Measurements from ENCODE around the gene EIF4E.
"Not testable (repeated sequence)": the region's sequence is repeated elsewhere in the genome, so short reads cannot be mapped to it uniquely, and the experiment has no call there.

The EIF4E gene

DNA sequence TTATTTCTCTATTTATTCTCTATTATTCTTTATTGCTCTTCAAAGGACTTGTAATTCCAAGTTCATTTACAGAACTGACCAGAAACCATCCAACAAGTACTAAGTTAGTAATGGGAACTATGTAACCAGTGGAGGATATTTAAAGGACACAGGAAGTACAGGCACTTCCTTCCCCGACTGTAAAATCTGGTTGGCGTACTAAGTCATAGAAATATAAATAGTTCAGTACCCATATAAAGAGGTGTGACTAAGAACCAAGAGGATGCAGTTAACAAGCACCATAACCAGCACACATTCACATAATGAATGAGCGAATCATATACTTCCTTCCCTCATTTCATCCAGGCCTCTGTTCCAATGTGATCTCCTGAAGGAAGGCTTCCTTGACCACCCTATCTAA, 3.6 kb upstream of the EIF4E start:
- peak; percentile 28 for DNase-seq (ENCODE audit: low spot score)

DNA sequence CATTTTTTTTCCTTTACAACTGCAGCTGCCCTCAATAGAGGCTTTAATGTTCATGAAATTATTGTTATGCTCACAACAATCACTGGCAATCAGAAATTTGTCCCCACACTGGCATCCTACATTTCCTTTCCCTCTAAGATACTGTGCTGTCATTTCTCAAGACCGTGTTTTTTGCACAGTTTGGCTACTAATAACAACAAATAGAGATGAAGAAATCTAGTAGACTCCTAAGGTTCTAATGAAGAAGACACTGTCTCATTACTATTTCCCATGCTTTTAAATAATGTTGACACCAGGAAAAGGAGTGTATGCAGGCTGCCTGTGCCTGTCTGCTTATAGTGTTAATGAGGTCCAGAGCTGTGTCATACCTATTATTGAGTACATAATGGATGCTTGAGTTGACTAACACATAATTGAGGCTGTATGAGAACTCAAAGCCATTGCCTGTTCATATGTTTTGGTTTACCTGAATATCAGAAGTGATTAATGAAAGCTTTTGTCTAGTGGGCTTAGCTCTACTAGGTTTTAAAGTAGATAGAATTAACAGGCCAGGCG, 1.5 kb upstream of the EIF4E start:
- DNase-seq (ENCODE audit: low spot score): peak; percentile 16

DNA sequence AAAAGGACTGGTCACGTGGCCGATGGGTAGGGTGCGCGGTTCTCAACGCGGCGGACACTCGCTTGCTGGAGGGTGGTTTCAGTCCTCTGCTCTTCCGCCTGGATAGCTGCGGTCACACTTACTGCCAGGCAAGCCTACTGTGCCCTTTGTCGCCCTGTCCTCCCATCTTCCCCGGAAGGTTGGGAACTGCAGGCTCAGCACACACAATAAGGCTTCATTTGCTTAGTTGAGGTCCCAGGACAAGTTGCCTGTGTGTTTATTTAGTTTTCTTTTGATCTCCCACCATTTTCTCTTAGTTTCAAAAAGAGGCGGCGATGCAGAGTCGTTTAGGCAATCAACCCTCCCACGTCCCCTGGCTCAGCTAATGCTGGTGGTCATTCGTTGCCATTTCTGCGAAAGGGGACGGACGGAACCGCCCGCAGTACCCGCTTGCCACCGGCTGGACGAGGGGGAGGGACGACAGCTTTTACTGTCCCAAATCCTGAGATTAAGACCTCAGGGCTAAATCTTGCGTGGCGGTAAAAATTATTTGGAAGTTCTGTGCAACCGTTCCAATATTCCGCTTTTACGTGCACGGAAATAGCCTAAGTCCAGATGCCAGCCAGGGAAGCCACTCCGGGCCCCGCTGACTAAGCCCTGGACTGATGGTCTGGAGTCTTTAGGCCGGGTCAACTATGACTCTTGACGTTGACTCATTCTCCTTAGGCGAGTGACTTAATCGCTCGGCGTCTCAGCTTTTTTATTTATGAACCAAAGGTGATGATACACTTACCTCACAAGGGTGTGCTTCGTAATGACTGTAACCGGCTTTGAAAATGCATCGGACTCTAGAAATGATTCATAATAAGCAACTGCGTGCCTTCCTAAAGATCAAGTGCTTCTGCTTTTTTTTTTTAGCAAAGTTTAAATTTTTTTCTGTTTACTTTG, 671 bp upstream of the EIF4E start:
- peak; percentile 93 for DNase-seq (ENCODE audit: low spot score)

DNA sequence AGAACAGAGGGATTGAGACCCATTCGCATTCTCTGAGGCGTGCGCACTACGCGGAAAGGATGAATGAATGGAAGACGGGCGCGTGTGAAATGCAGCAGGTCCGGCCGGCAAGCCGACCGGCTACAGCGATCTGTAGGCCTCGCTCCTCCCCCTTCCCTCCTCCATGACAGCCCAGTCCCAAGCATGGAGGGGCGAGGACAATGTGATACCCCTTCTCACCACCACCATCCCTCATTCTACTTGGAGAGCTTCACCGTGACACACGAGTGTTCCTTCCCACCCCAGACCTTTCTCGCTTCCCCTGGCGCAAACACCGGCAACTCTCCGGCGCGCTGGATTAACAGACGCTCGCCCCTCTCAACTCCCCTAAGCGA, 815 bp downstream of the EIF4E start:
- peak; percentile 86 for DNase-seq (ENCODE audit: low spot score)

DNA sequence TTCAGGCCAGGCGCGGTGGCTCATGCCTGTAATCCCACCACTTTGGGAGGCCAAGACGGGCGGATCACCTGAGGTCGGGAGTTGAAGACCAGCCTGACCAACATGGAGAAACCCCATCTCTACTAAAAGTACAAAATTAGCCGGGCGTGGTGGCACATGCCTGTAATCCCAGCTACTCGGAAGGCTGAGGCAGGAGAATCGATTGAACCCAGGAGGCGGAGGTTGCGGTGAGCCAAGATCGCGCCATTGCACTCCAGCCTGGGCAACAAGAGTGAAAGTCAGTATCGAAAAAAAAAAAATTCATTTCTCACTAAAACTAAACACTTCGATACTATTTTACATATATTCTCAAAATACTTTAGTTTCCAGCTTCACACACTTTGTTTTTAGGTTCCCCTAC, 2.7 kb downstream of the EIF4E start:
- not testable (repeated sequence) for DNase-seq (ENCODE audit: low spot score)

DNA sequence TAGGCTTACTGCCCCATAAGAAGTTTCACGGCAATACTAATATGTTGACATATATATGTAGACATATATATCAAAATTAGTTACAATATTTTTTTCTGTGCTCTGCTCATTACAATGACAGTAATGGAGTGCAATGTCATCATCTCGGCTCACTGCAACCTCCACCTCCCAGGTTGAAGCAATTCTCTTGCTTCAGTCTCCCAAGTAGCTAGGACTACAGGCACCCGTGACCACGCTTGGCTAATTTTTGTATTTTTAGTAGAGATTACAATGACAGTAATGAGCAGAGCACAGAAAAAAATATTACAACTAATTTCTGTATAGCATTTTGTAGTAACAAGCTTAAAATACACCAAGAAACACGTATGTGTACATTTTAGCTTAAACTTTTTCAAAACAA, 7.6 kb downstream of the EIF4E start:
- DNase-seq (ENCODE audit: low spot score): no peak

DNA sequence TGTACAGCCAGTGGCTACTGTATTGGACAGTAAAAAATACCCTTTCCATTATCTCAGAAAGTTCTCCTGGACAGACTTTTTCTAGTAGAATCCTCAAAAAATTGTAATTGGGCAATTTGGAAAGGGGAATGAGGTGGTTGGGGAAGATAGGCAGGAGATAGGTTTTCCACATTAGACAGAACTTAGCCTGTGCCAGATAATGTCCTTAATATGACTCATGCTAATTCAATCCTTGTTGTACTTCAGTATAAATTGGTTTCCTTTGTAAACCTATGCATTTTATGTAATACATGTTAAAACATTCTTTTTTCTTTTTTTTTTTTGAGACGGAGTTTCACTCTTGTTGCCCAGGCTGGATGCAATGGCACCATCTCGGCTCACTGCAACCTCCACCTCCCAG, 8.9 kb downstream of the EIF4E start:
- DNase-seq (ENCODE audit: low spot score): no peak

DNA sequence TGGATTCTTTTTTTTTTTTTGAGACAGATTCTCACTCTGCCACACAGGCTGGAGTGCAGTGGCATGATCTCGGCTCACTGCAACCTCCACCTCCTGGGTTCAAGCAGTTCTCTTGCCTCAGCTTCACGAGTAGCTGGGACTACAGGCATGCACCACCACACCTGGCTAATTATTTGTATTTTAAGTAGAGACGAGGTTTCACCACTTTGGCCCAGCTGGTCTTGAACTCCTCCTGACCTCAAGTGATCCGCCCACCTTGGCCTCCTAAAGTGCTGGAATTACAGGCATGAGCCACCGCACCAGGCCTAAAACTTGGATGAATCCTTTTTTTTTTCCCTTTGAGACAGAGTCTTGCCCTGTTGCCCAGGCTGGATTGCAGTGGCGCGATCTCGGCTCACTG, 18.2 kb downstream of the EIF4E start:
- DNase-seq (ENCODE audit: low spot score): not testable (repeated sequence)

DNA sequence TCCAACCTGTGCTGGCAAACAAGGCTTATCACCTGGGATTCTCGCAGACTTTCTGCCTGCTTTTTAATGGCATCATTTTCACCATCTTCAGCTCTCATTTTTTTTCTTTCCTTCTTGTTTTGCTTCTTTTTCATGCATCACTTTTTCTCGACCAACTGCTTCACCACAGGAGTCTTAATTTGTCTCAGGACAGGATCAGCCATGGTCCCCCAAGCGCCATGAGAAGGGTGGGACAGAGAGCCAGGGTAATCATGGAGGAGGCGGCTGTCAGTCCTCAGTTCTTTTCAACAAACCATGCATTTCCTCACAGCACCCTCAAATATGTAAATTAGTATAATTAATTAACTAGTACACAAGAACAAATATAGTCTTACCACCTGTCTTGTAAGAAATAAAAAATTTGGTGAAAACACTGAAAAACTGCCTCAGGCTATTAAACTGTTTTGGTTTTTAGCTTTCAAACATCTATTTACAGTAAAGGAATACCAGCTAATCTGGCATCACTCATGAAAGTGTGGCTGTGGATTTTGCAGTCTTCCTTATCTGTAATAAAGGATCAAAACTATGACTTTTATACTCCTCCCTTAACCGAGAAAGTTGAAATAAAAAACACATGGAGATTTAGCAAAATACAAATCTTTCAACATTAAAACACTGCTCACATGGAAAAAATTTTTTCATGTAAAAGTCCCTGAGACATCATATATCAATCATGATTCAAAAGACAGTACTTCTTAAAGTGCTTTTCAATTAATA, 19.1 kb downstream of the EIF4E start:
- no peak for DNase-seq (ENCODE audit: low spot score)

DNA sequence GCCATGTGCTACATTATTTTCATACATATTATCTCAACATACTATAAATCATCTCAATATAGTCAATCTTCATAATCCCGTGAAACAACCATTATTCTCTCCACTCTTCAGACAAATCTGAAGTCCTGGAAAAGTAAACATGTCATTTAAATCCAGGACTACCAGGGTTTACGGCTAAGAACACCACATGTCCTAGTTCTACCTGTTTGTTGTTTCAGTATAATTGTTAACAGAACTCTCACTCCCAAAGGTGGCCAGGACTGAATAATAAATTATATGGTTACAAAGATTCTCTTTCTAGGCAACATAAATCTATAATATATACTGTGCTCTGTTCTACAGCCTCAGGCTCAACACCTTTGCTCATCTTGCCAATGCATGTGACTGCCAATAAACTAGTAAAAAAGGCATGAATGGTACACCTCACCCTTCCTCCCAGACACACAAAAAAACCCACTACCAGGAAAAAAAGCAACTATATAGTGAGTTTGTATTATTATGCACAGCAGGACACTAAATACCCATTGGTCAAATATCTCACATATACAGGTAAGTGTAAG, 20.1 kb downstream of the EIF4E start:
- no peak for DNase-seq (ENCODE audit: low spot score)

DNA sequence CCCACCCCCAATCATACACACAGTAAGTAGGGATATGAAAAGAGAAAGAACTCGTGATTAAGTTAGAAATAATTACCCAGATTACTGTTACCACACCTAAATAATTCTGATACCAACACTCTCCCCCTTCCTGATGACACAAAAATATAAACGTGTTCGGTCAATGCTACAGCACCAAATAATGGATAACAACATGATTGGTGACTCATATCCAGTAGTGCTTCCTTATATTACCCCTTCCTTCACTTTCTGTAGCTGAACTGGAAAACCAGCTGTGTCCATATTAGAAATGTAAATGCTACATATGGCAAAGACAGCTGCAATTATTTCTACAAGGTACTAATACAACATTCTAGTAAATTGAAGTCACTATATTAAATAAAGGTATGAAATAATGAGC, 20.8 kb downstream of the EIF4E start:
- no peak for DNase-seq (ENCODE audit: low spot score)

DNA sequence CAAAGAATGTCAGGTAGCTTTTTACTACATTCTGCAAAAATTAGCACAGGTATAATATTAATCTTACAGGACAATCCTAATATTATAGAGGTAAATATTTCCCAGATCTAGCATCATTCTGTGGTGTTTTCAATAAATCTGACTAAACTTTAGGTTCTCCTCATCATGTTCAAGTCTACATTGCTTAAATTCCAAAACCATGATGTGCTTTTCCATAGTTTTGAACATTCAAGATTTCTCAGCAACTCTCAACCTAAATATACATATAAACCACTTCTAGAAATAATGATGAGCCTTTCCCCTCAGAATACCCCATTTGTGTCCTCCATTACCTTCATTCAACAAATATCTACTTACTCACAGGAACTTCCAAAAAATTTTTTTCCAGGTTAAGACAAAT, 23.1 kb downstream of the EIF4E start:
- DNase-seq (ENCODE audit: low spot score): no peak

DNA sequence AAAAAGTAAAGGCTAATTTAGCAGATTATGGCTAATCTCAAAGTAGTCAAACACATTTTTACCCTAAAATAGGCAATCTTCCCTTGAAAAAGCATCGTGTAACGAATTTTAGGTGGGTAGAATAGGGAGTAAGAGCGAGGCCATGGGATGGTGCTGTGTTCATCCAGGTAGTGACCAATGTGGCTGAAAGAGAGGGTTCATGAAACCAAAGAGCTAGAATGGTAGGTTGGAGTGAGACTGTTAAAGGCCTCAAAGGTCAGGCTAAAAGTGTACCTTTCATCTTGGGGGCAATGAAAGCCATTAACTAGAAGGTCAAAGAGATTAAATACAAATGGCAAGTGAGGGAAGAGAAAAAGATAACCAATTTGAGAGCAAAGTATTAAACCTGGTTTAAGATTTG, 23.6 kb downstream of the EIF4E start:
- no peak for DNase-seq (ENCODE audit: low spot score)

DNA sequence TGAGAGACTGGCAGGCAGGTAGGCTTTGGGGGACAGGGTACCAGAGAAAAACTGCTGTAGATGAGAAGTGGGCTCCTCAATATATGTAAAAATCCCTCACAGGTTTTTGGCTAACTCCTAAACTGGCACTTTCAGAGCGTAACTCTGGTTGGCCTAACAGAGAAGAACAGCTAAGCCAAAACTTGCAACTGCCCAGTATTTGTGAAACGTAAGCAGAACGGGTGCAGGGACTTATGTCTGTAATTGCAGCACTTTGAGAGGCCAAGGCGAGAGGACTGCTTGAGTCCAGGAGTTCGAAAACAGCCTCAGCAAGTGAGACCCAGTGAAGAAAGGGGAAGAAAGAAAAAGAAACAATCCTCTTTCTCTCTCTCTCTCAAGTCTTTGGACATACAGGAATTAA, 25.0 kb downstream of the EIF4E start:
- no peak for DNase-seq (ENCODE audit: low spot score)

DNA sequence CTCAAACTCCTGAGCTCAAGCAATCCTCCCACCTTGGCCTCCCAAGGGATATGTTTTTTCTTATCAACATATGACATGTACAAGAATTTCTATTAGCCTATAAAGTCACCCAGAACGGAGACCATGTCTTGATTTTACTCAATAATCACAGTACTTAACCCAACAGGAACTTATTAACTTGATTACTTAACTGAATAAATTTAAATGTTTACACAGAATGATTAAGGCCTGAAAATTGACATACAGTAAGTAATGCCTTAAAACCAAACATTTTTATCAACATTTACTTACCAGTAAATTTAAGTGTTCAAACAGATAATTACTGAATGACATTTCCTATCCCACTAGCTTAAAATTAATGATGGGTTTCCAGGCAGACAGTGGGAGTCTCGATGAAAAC, 25.4 kb downstream of the EIF4E start:
- no peak for DNase-seq (ENCODE audit: low spot score)

DNA sequence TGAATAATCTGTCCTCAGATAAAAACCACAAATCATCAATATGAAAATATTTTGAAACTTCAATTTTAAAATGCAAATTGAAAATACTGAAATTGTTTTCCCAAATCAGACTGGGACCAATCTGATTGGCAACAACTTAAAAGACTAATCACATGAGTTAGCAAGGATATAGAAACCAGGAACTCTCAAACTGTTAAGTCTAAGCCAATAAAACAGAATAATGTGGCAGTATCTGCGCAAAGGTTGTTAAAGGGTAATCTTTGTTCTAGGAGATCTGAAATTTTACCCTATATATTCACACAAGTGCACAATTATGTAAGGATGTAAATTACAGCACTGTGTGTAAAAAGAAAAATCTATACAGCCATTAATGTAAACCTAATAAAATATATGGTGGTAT, 29.7 kb downstream of the EIF4E start:
- no peak for DNase-seq (ENCODE audit: low spot score)

DNA sequence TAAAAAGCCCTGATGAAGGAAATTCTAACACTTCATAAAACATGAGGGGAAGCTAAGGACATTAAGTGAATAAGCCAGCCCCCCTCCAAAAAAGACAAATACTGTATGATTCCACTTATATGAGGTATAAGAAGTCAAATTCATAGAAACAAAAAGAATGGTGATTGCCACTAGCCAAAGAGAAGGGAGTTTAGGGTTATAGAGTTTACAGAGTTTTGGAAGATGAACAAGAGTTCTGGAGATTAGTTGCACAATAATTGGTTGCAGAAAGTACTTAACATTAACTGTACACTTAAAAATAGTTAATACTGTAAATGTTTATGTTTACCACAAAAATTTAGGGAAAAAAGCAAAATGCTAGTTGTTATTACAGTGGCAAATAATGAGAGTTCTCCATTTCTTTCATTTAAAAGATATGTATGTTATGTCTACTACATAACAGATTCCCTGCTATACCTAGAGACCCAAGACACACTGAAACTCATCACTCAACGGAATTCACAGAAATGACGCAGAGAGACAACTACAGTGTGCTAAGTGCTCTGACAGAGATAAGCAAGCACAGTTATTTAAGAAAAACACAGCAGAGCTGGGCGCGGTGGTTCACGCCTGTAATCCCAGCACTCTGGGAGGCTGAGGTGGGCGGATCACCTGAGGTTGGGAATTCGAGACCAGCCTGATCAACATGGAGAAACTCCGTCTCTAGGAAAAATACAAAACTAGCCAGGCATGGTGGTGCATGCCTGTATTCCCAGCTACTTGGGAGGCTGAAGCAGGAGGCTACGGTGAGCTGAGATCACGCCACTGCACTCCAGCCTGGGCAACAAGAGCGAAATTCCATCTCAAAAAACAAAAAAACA, 37.2 kb downstream of the EIF4E start:
- no peak for DNase-seq (ENCODE audit: low spot score)

DNA sequence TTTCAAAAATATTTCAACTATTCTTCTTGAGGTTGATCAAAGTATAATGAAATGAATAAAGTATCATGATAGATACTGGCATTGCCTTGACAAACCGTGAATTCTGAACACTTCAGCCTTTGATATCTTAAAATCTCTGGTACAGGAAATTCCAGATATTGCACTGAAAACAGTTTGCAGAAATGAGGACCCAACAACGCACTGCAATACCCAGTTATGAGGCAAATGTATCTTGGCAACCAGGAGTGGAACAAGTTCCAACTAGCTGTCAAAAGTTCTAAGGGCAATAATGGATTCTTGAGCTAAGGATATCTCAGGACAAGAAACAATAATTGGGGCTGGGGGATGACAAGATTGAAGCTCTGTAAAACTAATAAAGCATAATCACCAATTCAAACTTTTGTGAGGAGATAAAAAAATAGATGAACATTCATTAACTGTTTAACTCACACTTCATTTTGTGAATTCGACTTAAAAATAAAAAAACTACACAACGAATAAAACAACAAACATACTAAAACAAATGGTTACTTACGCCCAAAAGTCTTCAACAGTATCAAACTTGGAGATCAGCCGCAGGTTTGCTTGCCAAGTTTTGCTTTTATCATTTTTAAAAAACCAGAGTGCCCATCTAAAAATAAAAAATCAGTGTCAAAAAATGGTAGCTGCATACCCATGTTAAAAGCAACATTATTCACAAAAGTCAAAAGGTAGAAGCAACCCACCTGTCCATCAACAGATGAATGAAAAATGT, 38.1 kb downstream of the EIF4E start:
- no peak for DNase-seq (ENCODE audit: low spot score)

DNA sequence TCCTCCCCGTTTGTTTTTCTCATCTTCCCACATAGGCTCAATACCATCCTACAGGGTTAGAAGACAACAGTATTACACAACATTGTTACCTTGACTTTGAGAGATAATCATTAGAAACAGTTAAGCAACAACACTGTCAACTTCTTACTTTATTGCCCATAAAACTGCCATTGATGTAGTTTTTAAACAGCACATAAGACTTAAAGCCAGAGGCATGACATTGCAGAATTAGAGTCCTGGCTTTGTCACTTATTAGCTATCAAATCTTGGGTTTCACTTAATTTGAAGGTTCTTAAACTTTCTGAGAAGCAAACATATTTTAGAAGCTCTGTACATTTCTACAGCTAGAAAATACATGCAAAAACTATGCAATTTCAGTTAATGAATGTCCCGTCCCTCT, 41.8 kb downstream of the EIF4E start:
- DNase-seq (ENCODE audit: low spot score): no peak

DNA sequence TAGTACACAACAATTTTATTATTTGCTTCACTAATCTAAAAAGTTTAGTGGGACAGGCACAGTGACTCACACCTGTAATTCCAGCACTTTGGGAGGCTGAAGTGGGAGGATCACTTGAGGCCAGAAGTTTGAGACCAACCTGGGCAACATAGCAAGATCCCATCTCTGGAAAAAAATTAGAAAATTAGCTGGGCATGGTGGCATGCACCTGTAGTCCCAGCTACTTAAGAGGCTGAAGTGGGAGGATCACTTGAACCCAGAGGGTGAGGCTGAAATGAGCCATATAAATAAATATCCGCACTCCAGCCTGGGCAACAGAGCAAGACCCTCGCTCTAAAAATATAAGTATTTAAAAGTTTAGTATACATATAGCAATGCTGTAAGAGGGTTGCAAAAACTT, 42.6 kb downstream of the EIF4E start:
- DNase-seq (ENCODE audit: low spot score): not testable (repeated sequence)

DNA sequence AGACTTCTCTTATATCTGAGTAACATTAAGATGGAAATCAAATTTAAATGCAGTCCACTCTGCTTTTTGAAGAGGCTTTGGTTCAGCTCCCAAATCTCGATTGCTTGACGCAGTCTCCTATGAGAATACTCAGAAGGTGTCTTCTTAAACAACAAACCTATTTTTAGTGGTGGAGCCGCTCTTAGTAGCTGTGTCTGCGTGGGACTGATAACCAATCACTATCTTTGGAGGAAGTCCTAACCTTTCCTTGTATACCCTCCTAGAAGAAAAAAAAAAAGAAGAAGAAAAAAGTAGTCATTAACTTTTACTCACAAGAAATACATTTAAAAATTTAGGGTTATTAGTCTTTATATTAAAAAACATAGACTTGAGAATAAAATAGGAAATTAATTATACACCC, 48.0 kb downstream of the EIF4E start:
- DNase-seq (ENCODE audit: low spot score): not testable (repeated sequence)

Measured in activated CD4-positive, alpha-beta T cell treated with anti-CD3 and anti-CD28 coated beads, Interleukin-2, Interleukin-4, amounts not matched to agents 100 ng/mL and 50 ng/mL, durations not matched to agents 16 hours and 8 hours (primary cell).